Measurements from ENCODE around the gene AIRE.
"Not testable (repeated sequence)": the region's sequence is repeated elsewhere in the genome, so short reads cannot be mapped to it uniquely, and the experiment has no call there.

The AIRE gene

DNA sequence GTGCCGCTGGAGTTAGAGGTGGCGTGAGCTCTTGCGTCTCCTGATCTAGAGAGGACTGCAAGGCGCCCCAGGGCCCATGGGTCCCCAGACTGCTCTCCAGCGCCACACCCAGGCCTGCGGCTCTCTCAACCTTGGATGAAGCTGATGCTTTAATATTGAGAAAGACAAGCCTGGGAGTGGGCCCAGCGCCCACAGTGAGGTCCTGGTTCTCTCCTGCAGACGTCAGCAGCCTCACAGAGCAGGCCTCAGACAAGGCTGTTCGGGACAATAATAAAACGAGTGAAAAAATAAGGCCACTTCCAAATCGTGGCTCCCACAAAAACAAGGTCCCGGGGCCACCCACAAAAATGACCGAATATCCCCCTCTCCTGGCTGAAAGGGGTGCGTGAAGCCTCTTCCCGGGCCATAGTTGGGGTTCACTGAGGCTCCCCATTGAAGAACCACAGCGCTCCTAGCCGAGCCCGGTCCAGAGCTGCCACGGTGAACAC lies 18.0 kb upstream of the AIRE start:
- no peak for DNase-seq

DNA sequence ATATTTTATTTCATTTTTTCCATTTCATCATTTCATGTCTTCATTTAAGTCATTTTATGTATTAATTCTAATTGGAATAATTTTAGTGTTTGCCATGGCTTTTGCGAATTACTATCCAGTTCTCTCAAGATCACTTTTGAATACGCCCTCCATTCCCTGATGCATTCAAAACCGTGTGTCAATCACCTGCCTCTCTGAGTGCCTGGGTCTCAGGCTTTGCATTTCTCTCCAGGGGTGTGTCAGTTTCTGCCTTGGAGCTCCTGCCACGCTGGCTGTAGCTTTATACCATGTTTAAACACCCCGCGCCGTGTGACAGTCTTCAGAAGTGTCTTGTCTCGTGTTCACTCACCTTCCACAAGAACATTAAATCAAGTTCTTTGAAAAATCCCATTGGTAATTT lies 16.6 kb upstream of the AIRE start:
- no peak for DNase-seq

DNA sequence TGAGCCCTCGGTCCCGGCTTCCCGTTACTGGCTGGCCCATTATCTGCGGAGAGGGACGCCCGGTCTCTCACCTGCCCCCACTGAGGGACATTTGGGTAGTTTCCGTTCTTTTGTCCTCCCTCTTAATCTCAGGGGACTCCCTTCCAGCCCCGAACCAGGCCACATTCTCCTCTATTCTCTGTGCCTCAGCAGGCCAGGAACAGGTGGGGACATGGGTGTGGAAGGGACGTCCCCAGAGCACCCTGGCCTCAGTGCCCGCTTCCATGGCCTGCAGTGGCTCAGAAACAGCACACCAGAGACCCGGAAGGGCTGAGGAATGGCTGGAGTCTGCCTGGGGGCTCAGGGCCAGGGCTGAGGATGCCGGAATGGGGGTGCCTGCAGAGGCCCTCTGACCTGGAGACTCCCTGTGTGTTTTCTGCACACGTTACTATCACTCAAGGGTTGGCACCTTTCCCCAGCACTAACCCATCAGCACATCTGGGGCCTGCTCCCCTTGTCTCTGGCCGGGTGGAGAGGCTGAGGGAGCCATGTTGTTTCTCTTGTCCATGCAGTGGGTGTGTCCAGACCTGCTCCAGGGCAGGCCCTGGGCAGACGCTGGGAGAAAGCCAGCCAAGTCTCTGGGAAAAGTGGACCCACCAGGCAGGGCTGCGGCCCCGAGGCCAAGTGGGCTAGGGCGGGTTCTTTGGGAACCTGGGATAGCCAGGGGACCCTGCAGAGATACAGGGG lies 14.0 kb upstream of the AIRE start:
- no peak for DNase-seq

- no peak for DNase-seq
These were observed 13.3 kb upstream of the AIRE start for GRCh38 chr21:44272284-44272858.

GRCh38 chr21:44273046-44273445 lies 12.6 kb upstream of the AIRE start:
- DNase-seq, result no peak

GRCh38 chr21:44275041-44275440 lies 10.6 kb upstream of the AIRE start:
- DNase-seq, result peak; percentile 56

DNA sequence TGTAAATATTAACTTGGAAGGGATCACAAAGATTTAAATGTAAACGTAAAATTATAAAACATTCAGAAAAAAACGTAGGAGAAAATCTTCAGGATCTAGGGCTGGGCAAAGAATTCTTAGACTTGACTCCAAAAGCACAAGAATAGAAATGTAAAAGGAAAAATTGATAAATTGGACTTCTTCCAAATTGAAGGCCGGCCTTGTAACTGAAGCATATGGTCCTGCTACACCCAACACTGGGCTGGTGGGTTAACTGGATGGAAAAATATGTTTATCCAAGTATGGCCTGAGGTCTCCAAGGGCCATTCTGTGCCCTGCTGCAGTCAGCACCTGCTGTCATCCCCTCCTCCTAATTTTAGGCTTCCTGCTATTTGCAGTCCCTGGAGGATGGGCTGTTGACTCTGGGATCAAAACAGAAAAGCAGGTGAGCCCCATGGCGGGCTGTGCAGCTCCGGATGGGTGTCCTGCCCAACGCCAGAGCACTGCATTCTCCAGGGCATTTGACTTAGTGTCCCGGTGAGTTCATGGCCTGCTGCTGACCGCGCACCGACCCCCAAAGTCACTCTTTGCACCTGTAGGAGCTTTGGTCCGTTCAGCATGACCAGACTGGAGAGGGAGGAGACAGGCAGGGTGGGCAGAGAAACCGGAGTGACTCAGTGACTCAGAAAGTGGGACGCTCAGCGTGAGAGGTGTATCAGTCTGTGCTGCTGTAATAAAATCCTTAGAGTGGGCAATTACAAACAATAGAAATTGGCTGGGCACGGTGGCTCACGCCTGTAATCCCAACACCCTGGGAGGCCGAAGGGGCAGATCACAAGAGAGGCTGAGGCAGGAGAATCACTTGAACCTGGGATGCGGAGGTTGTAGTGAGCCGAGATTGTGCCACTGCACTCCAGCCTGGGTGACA lies 6.1 kb upstream of the AIRE start:
- peak; percentile 83 for DNase-seq

DNA sequence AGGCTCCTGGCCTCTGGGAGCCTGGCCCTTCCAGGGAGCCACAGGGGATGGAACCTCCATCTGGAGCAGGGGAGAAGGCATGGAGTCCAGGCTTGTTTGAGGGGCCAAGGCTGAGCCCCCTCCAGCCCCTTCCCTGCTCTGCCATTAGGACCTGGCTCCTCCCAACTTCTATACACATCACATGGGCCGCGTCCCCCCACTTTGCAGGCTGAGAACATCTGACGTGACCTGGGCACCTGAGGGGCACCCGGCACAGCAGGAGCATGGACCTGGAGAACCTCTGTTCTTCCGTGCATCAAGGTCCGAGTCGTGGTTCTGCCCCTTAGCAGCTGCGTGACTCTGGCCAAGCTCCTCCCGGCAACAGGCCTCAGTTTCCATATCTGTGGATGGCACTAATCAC lies 3.9 kb upstream of the AIRE start:
- DNase-seq, result no peak

GRCh38 chr21:44282370-44282769 lies 3.3 kb upstream of the AIRE start:
- DNase-seq, result no peak

DNA sequence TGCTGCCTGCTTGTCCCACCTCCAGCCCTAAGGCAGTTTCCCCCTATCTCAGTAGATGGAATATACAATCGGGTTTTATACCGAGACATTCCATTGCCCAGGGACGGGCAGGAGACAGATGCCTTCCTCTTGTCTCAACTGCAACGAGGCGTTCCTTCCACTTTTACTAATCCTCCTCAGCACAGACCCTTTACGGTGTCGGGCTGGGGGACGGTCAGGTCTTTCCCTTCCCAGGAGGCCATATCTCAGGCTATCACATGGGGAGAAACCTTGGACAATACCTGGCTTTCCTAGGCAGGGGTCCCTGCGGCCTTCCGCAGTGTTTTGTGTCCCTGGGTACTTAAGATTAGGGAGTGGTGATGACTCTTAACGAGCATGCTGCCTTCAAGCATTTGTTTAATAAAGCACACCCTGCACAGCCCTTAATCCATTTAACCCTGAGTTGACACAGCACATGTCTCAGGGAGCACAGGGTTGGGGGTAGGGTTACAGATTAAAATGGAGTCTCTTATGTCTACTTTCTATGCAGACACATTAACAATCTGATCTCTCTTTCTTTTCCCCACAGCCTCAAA lies 2.4 kb upstream of the AIRE start:
- DNase-seq, result not testable (repeated sequence)

DNA sequence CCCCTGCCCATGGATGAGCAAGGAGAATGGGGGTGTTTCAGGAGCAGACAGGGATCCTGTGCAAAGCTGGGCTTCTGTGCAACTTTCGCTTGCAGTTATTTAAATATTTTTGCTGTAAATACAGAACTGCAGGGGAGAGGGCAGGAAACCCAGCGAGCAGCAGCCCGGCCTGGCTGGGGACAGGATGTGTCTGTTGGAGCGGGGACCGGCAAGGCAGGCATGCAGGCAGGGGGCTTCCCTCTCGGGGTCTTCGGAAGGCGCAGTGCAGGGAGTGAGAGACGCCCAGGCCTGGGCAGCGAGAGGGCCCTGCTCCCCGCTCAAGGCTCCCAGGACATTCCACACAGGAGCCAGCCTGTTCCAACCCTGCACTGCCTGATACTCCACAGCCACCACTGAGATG lies 1.7 kb upstream of the AIRE start:
- no peak for DNase-seq

- DNase-seq, result no peak
These were observed 525 bp downstream of the AIRE start for GRCh38 chr21:44286086-44286715.

DNA sequence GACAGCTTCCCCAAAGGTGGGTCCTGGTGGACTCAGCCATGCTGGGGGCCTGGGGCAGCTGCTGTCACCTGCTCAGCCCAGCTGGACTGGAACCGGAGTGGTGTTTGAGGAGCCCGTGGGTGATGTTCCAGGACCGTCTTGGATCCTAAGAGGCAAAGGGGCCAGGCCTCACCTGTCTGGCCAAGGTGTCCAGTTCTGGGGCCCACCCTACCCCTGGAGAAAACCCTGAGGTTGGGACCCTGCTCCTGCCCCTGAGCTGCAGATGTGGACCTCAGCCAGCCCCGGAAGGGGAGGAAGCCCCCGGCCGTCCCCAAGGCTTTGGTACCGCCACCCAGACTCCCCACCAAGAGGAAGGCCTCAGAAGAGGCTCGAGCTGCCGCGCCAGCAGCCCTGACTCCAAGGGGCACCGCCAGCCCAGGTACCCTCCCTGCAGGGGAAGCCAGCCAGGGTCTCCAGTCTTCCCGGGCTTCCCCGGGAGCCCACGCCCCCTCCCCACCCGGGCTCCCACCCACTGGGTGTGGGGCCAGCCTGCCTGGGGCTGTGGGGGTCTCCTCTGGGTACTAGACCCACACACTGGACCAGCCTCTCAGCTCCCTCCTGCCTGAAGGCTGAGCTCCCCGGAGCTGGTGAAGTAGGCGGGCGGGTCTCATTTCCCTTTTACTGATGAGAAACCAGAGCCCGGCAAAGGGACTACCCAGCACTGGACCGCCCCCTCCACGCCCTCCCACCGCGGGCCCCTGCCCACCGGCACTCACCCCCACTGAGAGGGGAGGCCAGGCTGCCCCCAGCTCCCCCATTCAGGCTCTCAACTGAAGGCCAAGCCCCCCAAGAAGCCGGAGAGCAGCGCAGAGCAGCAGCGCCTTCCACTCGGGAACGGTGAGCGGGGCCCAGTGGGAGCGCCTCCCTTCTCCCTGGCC lies 1.3 kb downstream of the AIRE start:
- no peak for DNase-seq

DNA sequence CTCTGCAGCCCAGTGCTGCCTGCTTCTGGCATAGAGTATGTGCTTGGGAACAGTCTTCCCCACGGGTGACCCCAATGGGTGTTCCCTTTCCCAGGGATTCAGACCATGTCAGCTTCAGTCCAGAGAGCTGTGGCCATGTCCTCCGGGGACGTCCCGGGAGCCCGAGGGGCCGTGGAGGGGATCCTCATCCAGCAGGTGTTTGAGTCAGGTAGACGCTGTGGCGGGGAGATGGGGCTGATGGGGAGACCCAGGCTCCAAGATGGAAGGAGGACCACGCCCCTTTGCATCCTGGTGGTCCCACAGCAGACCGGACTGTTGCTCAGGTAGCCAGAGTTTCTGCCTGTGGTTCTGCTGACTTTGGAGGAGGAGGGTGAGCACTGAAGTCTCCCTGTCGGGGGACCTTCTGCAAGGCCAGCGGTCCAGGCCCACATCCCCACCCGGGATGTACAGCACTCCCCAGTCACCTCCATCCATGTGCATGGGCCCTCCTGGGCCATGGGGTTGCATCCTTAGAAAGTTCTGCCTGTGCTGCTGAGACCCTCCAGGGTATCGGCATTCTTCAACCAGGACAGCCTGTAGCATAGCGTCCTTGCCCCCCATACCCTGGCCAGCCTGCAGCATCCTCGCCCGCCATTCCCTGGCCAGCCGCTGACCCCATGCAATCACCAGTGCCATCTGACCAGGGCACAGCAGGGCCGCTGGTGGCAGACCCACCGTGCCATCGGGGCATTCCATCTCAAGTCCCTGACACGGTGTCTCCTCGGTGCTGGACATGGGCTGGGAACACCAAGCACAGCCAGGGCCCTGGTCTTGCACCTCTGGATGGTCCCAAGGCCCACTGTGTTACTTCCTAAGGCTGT lies 2.8 kb downstream of the AIRE start:
- no peak for DNase-seq

DNA sequence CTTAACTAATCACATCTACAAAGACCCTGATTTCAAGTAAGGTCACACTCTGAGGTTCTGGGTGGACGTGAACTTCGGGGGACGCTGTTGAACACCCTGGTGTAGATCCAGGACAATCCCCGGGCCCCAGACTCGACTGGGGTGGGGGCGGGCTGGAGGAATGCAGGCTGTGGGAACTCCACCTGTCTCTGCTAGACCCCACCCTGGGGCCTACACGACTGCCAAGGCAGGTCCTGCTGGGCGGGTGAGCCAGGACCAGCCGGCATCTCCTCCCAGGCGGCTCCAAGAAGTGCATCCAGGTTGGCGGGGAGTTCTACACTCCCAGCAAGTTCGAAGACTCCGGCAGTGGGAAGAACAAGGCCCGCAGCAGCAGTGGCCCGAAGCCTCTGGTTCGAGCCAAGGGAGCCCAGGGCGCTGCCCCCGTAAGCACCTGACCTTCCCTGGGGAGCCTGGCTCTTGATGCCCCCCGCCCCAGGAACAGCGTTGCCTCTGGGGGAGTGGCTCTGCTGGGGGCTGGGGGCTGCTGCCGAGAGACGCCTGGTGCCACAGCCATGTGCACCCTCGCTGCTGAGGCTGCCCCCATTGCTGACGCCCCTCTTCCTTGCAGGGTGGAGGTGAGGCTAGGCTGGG lies 3.8 kb downstream of the AIRE start:
- DNase-seq, result no peak

GRCh38 chr21:44290327-44291077 lies 4.8 kb downstream of the AIRE start:
- DNase-seq, result no peak

DNA sequence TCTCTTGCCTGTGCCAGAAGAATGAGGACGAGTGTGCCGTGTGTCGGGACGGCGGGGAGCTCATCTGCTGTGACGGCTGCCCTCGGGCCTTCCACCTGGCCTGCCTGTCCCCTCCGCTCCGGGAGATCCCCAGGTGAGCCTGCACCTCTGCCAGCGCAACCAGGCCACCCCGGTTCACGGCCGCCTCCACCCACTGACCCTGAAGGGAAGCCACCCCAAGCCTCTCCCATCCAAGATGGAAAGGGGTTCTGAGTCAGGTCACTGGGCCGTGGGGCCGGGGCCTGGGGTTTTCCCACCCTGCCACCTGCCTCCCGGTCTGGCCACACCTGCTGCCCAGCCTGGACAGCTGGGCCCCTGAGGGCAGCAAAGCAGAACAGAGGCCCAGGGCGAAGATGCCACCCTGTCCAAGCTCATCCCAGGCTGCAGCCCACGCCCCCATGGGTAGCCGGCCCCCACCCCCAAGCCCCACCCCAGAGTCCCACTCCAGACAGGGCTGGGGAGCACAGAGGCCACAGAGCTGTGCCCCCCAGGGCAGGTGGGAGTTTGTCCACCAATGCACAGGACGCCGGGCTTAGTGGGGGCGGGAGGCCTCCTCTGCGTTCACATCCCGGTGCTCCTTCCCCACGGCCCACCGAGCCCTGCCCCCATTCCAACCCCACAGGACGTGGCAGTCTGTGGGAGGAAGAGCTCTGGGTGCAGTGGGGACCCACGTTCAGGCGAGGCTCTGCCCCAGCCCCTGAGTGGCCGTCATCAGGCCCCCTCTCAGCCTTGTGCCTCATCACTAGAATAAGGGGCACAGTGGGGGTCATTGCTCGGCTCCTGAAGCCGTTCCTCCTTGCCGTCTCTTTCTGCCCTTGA lies 5.6 kb downstream of the AIRE start:
- DNase-seq, result no peak

All from NCI-H2171 (cell line).